Kidney tubule cell (primary cell): ENCODE data around the gene ATP6V0B.

Source experiments
- DNase-seq: peaks from one replicate; pipeline ENCODE4 v3.0.0-alpha.2; 2018; ENCODE audit warnings: low spot score

The ATP6V0B gene

GRCh38 chr1:43946236-43947060 is 28.3 kb upstream of the ATP6V0B start, which contains the start of gene IPO13:
Gene IPO13, plus strand, starts transcription at chr1:43946950. Its CDS starts 651 bp downstream, at chr1:43947601.
- peak; percentile 97 for DNase-seq

DNA sequence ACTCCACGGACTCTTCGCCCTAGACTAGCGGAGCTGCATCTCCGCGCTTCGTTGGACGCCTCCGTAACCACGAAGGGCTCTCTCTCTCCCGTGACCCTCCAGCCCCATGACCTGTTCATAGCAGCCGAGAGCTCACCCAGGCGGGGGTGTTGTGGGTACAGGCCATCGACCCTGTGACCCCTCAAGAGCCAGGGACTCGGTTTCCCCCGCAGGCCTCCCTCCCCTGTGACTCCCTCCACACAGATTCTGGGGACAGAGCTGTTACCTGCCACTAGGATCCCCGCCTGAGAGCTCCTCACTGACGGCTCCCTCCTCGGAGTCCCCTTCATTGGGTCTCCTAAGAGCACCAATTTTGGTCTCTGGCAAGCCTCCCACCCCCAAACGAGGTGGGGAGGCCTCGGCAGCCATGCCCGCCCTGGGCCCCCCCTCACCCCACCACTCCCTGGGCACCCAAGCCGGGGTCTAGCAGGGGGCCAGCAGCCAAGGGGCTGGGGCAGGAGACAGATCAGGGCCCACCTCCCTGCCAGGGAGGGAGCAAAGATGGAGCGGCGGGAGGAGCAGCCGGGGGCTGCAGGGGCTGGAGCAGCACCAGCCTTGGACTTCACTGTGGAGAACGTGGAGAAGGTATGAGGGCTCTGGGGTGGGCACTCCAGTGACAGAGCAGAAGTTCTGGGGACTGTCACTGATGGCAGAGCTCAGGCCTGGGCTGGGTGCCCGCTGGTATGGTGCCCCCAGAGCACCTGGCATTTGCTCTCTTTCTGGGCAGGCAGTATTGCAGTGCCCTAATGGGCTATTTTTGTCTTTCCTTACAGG is 27.5 kb upstream of the ATP6V0B start:
- DNase-seq, result no peak

- no peak for DNase-seq
Observed at GRCh38 chr1:43947874-43948437, 26.8 kb upstream of the ATP6V0B start.

- no peak for DNase-seq
Observed at GRCh38 chr1:43949678-43950077, 25.1 kb upstream of the ATP6V0B start.

GRCh38 chr1:43951021-43951985 is 23.5 kb upstream of the ATP6V0B start:
- DNase-seq, result peak; percentile 78

DNA sequence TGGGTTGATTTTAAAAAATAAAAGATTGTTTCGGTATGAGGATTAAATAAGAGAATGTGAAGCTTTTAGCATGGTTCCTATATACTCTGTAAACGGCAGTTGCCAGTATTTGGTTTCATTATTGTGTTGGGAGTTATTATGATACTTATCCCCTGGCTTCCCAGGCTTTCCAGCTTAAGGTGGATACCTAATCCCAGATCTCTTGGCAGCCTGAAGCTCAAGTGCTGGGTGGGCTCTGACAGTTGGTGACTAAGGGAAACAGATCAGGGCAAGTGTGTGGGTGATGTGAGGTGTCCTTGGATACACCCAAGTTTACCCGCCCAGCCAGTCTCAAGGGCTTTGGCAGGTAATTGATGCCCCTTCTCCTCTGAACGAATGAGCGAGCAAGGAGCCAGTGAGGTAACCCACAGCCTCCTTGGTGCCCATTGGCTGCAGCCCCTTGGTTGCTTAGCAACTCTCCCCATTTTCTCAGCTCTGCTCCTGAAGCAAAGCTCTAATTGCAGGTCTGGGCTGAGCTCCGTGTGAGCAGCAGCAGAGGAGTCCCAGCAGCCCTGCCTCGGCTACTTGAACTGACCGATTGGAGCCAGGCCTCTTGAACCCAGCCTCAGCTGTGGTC is 21.9 kb upstream of the ATP6V0B start:
- peak; percentile 29 for DNase-seq

GRCh38 chr1:43953361-43953760 is 21.4 kb upstream of the ATP6V0B start:
- no peak for DNase-seq

GRCh38 chr1:43954036-43954435 is 20.7 kb upstream of the ATP6V0B start:
- no peak for DNase-seq

GRCh38 chr1:43956234-43956633 is 18.5 kb upstream of the ATP6V0B start:
- DNase-seq, result no peak

- DNase-seq, result no peak
Observed at GRCh38 chr1:43957407-43958040, 17.2 kb upstream of the ATP6V0B start.

DNA sequence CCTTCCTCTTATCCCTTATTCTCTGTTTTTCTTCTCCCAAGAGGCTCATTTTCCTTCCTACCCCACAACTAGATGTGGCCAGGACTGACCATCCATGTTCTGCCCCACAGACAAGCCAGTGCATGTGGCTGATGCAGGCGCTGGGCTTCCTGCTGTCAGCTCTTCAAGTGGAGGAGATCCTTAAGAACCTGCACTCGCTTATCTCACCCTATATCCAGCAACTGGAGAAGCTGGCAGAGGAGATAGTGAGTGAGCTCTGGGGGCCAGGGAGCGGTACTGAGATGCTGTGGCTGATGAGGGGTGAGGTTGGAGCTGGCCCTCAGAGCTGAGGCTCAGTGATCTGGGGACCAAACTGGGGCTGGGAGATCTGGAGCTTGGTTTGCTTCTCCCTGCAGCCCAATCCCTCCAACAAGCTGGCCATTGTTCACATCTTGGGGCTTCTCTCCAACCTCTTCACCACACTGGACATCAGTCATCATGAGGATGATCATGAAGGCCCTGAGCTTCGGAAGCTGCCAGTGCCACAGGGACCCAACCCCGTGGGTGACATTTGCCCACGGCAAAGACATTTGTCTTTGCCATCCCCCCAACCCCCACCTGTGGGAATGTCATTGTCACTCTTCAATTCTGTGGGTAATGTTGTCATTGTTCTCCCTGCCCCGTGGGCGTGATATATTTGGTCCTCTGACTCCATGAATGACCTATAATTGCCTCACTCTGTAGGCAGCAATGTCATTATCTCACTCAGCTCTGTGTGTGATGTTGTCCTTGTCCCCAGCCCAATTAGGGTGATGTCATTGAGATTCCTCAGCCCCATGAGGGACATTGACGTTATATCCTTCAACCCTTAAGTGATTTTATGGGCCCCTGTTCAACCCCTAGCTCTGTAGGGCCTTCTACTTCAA is 16.2 kb upstream of the ATP6V0B start:
- no peak for DNase-seq

GRCh38 chr1:43960798-43961197 is 14.0 kb upstream of the ATP6V0B start:
- no peak for DNase-seq

DNA sequence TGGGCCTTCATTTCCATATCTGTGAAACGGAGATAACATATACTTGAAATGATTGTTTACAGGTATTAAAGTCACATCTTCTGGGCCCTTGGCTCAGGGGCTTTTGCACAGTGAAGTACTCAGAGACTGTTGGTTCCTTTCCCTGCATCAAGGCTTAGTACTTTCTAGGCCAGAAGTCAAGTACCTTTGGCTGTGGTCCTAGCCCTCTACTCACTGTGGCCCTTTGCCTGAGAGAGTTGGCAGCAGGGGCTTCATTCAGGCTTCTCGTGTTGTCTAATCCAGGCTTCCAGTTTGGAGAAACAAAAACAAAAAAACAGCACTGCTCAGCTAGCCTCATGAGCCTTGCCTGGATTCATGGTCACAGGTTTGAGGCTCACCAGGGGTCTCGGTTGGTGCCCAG is 13.1 kb upstream of the ATP6V0B start:
- no peak for DNase-seq

DNA sequence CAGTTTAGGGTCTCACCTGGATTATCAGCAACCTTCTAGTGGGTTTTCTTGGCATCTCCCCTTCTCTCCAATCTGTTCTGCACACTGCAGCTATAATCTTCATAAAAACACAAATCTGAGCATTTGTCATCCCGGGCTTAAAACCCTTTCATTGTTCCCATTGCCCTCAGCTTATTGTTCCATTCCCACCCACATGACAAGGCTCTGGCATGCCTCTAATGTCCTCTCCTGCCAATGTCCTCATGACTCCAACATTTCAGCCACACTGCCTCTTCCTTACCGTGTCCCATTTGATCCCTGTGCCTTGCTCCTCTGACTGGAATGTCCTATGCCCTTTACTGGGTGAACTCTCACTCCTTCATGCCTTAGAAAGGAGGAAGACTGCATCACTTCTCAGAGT is 12.4 kb upstream of the ATP6V0B start:
- DNase-seq, result no peak

DNA sequence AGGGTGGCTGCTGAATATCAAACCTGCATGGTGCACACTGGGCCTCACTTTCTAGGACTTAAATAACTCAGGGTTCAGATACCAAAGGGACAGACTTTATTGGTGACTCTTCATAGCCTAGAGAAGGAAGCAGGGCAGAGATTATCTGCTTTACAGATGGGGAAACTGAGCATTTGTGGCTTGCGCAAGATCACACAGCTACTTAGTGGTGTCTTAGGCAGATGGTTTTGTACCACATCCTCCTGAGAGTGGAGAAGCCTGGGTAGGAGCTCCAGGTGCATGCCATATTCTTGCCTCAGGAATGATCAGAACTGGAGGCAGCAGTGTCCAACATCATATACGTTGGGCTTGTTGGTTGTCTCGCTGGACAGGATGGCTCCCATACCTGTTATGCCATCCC is 11.8 kb upstream of the ATP6V0B start:
- no peak for DNase-seq

- no peak for DNase-seq
Observed at GRCh38 chr1:43963890-43964289, 10.9 kb upstream of the ATP6V0B start.

GRCh38 chr1:43965316-43965715 is 9.4 kb upstream of the ATP6V0B start:
- DNase-seq, result no peak

DNA sequence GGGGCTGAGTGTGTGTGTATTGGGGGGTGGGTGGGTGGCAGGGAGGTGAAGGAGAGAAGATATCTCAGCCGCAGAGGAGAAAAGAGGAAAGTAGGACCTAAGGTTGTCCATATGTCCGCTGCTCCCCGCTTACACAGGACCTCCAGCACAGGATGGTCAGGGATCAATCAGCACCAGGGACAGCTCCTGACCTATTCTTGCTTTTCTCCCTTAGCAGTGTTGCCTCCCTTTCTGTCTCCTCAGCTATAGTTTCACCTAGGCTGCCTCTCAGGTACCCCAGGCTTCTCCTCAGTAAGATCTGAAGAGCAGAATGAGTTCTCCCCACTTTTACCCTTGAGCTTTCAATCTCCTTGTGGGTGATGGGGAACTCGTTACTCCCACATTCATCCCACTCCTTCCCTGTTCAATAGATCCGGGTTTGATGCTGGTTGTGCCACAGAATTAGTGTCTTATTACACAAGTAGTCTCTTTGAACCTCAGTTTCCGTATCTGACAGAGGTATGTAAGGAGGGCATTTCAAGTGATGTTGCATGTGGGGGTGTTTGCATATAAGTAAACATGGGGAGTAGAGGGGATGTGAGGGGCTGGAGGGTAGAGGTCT is 6.3 kb upstream of the ATP6V0B start:
- no peak for DNase-seq

GRCh38 chr1:43969416-43969745 is 5.4 kb upstream of the ATP6V0B start:
- no peak for DNase-seq
